NCI-H1436 (cell line): ENCODE results near the gene GORAB.

Source experiments
- DNase-seq: peaks from one replicate; lab custom pipeline; 2025; lab: John Stamatoyannopoulos, UW

GORAB gene

DNA sequence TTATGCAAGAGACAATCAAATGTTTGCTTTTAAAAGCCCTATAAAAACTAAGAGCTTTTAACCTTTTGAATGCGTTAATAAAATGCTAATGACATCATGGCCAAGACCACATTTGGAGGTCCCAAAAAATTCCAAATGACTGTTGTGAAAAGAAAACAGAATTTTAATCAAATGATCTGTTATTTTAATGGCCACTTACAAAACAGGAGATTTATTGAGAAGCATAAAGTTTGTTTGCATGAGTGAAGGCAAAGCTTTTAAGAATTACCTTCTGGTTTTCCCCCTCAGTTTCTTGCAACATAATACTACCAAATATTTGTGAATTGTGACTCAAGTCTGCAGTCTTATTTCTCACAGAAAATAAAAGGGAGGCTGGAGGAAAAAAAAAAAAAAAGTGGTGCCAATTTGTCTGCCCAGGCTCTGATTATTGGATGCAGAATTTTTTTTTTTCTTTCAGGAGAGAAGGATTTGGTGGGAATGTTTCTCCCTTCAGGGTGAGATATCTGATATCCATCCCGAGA is 60.7 kb downstream of the GORAB start:
- no peak for DNase-seq

DNA sequence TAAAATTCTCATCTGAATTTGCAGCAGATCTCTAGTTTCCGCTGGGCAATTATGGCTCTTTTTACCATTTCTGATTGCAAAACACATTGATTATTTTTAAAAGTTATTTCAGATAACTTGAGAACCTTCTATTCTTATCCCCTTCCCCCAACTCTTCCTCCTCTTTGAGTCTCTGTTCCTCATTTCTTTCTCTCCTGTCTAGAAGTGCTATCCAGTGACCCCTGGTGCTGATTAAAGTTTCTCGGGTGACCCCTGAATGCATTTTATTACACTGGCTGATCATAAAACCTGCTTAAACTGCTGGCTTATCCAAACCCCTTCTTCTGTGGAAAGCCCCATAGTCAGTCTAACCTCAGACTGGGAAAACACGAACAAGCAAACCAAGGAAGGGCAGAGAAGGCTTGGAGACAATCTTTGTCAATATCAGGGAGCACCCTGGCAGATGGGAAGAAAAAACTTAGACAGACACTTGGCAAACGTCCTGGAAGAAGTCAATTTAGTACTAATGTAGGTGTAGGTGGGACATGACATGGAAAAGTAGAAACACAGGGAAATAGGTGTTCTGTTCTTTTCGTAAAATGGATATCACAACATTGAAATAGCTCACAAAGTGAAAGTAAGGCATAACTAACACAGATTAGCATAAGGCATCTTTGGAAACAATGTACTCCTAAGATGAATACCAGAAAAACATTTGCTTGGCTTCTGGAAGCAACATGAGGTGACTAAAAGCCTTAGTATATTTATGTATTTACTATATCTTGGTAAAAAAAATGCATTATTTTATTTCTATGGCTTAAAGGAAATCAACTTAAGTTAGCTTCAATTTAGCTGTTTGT is 61.4 kb downstream of the GORAB start:
- no peak for DNase-seq

DNA sequence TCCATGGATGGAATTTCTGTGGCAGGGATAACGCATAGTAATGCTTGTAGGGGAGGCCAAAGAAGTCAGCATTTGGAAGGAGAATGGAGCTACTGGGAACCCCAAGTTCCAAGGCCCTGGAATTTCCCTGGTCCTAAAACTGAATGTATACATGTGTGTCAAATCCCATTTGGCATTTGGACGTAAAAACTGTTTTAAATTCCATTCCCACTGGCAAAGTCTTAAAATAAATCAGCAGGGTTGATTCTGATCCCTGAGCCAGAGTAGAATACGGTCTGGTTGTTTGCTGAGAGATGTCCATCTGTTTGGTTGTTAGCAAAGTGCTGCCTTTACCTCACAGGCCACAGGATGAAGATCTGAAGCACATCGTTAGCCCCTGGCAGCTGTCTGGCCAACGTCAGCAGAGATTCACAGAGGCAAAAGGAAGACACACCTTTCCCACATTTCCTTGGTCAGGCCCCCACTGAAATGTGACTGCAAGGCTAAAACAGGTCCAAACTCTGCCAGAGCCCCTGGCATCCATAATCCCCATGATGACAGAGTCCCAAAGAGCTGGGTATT is 62.2 kb downstream of the GORAB start:
- DNase-seq, result no peak

DNA sequence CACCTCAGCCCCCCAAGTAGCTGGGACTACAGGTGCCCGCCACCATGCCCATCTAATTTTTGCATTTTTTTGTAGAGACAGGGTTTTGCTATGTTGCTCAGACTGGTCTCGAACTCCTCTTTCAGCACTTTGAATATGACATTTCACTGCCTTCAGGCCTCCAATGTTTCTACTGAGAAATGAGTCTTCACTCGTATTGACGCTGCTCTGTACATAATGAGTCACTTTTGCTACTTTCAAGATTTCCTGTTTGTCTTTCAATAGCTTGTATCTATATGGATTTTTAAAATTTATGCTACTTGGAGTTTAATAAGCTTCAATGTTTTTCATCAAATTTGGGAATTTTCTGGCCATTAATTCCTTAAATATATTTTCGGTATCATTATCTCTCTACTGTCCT is 64.7 kb downstream of the GORAB start:
- no peak for DNase-seq

DNA sequence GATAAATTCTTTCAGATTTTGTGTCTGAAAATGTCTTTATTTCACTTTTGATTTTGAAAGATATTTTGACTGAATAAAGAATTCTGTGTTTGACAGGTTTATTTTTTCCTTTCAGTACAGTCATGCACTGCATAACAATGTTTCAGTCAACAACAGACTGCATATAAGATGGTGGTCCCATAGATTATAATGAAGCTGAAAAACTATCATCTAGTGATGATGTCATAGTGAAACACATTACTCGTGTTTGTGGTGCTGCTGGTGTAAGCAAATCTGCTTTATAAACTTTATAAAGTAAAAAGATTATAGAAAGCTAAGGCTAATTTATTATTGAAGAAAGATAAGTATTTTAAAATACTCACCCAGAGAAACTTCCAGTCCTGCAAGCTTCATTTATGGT is 66.7 kb downstream of the GORAB start:
- no peak for DNase-seq

DNA sequence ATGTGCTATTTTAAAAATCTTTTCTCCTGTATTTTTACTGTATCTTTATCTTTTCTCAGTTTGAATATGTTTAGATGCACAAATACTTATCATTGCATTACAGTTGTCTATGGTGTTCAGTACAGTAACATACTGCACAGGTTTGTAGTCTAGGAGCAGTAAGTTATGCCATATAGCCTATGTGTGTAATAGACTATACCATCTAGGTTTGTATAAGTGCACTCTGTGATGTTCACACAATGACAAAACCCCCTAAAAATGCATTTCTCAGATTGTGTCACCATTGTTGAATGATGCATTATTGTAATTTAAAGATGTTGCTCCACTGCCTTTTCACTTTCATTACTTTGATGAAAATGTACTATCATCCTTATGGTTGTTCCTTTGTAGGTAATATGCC is 67.1 kb downstream of the GORAB start:
- no peak for DNase-seq

DNA sequence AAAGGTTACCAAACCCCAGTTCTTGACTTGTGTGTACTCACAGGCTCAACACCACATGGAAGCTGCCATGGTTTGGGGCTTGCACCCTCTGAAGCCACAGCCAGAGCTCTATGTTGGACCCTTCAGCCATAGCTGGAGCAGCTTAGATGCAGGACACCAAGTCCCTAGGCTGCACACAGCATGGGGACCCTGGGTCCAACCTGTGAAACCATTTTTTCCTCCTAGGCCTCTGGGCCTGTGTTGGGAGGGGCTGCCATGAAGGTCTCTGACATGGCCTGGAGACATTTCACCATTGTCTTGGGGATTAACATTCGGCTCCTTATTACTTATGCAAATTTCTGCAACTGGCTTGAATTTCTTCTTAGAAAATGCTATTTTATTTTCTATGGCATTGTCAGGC is 69.9 kb downstream of the GORAB start:
- DNase-seq, result no peak
